Naive thymus-derived CD4-positive, alpha-beta T cell (primary cell): ENCODE results near the gene PRPF6. TPM values are rescaled to one million over a fixed set of nuclear protein-coding genes. Genes with fewer than 3 reads are reported as not detected.
A peak's percentile ranks its signal among the peaks of the same experiment; 100 is the strongest.

Source experiments
- ATAC-seq: fragments of 150-1000 bp; cut with Tn5 transposase; 2 replicates; pipeline ENCODE4 v1.10.0; 2021; ENCODE audit warnings: mild to moderate bottlenecking, moderate library complexity
- CTCF ChIA-PET: fragments of 350-600 bp; sonication (Branson Sonifier 250); formaldehyde crosslinking; loops from one replicate; lab custom pipeline; 2021; ENCODE audit warnings: antibody characterized with exemption; lab: Charles Lee
- POLR2A ChIA-PET: fragments of 350-600 bp; sonication (Branson Sonifier 250); formaldehyde crosslinking; loops from one replicate; lab custom pipeline; 2021; ENCODE audit warnings: antibody characterized with exemption, inconsistent platforms; lab: Charles Lee
- DNase-seq, 9 donors: peaks; one replicate each; pipeline versions ENCODE4 v3.0.0 to v3.0.0-alpha.2; 2020 to 2022; ENCODE audit warnings: mixed read lengths in 1 of 9
- H3K27ac ChIP-seq: one replicate; pipeline ENCODE4 v1.7.0; 2013; ENCODE audit warnings: mild to moderate bottlenecking, low read depth, low read length, moderate library complexity
- H3K27me3 ChIP-seq, 2 donors: one replicate each; pipeline ENCODE4 v1.7.0; 2013; ENCODE audit warnings: low read length in 2 of 2, mild to moderate bottlenecking in 2 of 2, moderate library complexity in 2 of 2; ENCODE audit not compliant: control insufficient read depth in 2 of 2, insufficient read depth in 2 of 2
- H3K36me3 ChIP-seq, 3 experiments: 1 replicate in 2 of 3; 2 replicates in 1 of 3; pipeline ENCODE4 v1.7.0; 2013; ENCODE audit warnings: low read length in 3 of 3, mild to moderate bottlenecking in 3 of 3, moderate library complexity in 1 of 3; ENCODE audit not compliant: insufficient read depth in 3 of 3, control insufficient read depth in 2 of 3
- H3K4me1 ChIP-seq, 2 donors: one replicate each; pipeline ENCODE4 v1.7.0; 2013; ENCODE audit warnings: low read length in 2 of 2, mild to moderate bottlenecking in 2 of 2, moderate library complexity in 1 of 2; ENCODE audit not compliant: control insufficient read depth in 2 of 2, insufficient read depth in 2 of 2
- H3K4me3 ChIP-seq: 2 replicates; pipeline ENCODE4 v1.7.0; 2013; ENCODE audit warnings: mild to moderate bottlenecking, low read length
- H3K9me3 ChIP-seq, 3 experiments: 1 replicate in 2 of 3; 2 replicates in 1 of 3; pipeline ENCODE4 v1.7.0; 2013; ENCODE audit warnings: low read length in 3 of 3; ENCODE audit not compliant: control insufficient read depth in 2 of 3
- H3K27ac Mint-ChIP-seq, 9 donors: one replicate each; pipeline ENCODE4 v1.8.0; 2020 to 2022; ENCODE audit warnings: mixed read lengths in 9 of 9, mild to moderate bottlenecking in 8 of 9, moderate library complexity in 5 of 9, inconsistent platforms in 2 of 9
- H3K27me3 Mint-ChIP-seq, 5 donors: one replicate each; pipeline ENCODE4 v1.8.0; 2021 to 2022; ENCODE audit warnings: mixed read lengths in 5 of 5, mild to moderate bottlenecking in 1 of 5
- H3K36me3 Mint-ChIP-seq, 5 donors: one replicate each; pipeline ENCODE4 v1.8.0; 2020 to 2022; ENCODE audit warnings: mixed read lengths in 5 of 5, mild to moderate bottlenecking in 3 of 5, inconsistent platforms in 1 of 5
- H3K4me1 Mint-ChIP-seq, 7 donors: one replicate each; pipeline ENCODE4 v1.8.0; 2020 to 2022; ENCODE audit warnings: mixed read lengths in 7 of 7, mild to moderate bottlenecking in 3 of 7, inconsistent platforms in 1 of 7
- H3K4me3 Mint-ChIP-seq, 10 donors: one replicate each; pipeline ENCODE4 v1.8.0; 2020 to 2022; ENCODE audit warnings: mild to moderate bottlenecking in 10 of 10, mixed read lengths in 10 of 10, moderate library complexity in 6 of 10, inconsistent platforms in 2 of 10
- H3K9me3 Mint-ChIP-seq, 11 donors: one replicate each; pipeline ENCODE4 v1.8.0; 2020 to 2022; ENCODE audit warnings: mixed read lengths in 11 of 11, mild to moderate bottlenecking in 4 of 11, inconsistent platforms in 1 of 11, moderate library complexity in 1 of 11
- intact Hi-C, 2 donors: fragments of 100-400 bp; cut with micrococcal nuclease; formaldehyde crosslinking; loops; one replicate each; pipeline ENCODE4 v1.15.1; 2023
- polyA plus RNA-seq, 2 donors: library from polyadenylated mRNA; unstranded; fragments of 300-500 nt; fragmentation: Illumina TruSeq; gene quantifications; one replicate each; pipeline ENCODE4 v1.2.3, GENCODE V29; 2021
- total RNA-seq, 6 experiments: library from RNA in 5 of 6; stranded (reverse) in 5 of 6; gene quantifications; 1 replicate in 5 of 6; 2 replicates in 1 of 6; pipeline ENCODE4 v1.2.3 and lab custom pipeline; 2021 to 2026

The PRPF6 gene
- total and polyA plus RNA-seq, 7 experiments from 2014 or later: 71.2 to 127 (median 86.9) TPM

DNA sequence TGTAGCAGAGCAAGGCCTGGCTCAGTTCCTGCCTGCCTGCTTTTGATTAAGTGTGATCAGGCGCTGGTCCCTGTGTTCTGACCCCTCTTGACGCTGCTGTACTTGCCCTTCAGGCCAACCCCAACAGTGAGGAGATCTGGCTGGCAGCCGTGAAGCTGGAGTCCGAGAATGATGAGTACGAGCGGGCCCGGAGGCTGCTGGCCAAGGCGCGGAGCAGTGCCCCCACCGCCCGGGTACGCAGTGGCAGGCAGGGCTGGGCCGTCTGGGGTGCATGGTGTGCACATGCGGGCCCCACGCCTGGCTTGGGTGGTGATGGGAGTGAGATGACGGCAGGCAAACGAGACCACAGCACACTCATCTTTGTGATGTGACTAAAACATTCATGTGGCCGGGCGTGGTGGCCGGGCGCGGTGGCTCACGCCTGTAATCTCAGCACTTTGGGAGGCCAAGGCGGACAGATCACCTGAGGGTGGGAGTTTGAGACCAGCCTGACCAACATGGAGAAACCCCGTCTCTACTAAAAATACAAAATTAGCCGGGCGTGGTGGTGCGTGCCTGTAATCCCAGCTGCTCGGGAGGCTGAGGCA, 45.0 kb downstream of the PRPF6 start:
- ChIA-PET POLR2A (interaction anchor here (1.0 kb wide), 1 partner anchor 13 kb away, joined by 3 read pairs; no protein-coding TSS in a partner anchor), CTCF (no interaction called here)
- no peaks in the 10 kb centered on the region for H3K4me1 ChIP-seq
- Mint-ChIP-seq H3K4me3 (peak overlapping the region in 1 of 10 donors; percentile 21), H3K9me3 (no peaks in the 10 kb centered on the region), H3K27me3 (no peaks in the 10 kb centered on the region), H3K36me3 (peaks cover 0 to 75% (median 29%) of the 10 kb centered on the region in 5 donors), H3K27ac (no peak overlapping the region), H3K4me1 (peaks cover 0 to 9% (median 0%) of the 10 kb centered on the region in 7 donors)
- no peak for DNase-seq
- H3K36me3 ChIP-seq: peaks cover 62 to 100% (median 68%) of the 10 kb centered on the region in 3 experiments
- no peak overlapping the region for H3K4me3 ChIP-seq
- intact Hi-C loops: no loop called here
- H3K27ac ChIP-seq: no peak overlapping the region
- H3K27me3 ChIP-seq: no peaks in the 10 kb centered on the region
- no peaks in the 10 kb centered on the region for H3K9me3 ChIP-seq
- ATAC-seq: no peak

DNA sequence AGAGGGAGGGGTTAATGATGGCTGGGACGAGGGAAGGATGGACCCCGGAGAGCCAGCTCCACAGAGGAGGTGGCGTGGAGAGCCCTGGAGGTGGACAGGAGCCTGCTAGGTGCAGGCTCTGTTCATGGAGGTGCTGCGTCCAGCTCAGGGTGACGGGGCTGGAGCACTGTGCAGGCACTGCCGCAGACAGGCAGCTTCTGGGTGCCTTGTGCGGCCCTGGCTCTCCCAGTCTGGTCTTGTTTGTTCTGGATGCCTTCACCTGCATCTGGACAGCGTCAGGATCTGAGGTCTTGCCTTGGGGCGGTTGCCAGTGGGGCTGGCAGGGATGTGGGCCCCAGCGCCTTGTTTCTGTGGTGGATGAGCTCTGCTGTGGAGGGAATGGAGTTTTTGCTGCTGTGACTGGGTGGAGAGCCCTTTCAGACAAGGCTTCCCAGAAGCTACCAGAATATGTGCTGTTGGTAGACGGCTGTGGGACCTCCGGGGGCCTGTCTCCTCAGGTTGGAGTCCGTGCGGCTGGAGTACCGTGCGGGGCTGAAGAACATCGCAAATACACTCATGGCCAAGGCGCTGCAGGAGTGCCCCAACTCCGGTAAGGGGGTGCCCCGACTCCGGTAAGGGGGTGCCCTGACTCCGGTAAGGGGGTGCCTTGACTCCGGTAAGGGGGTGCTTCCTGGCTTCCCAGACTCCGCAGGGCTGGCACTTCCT, 47.2 kb downstream of the PRPF6 start:
- peaks cover 0 to 5% (median 0%) of the 10 kb centered on the region in 7 donors for H3K4me1 Mint-ChIP-seq
- intact Hi-C loops: no loop called here
- H3K27me3 Mint-ChIP-seq: no peaks in the 10 kb centered on the region
- H3K9me3 Mint-ChIP-seq: no peaks in the 10 kb centered on the region
- peaks cover 55 to 98% (median 70%) of the 10 kb centered on the region in 3 experiments for H3K36me3 ChIP-seq
- no peaks in the 10 kb centered on the region for H3K4me1 ChIP-seq
- H3K9me3 ChIP-seq: no peaks in the 10 kb centered on the region
- no peak overlapping the region for H3K4me3 ChIP-seq
- POLR2A ChIA-PET: interaction anchor here (1.0 to 2.1 kb wide), 2 partner anchors 8 to 85 kb away, joined by 3 to 6 read pairs; no protein-coding TSS in a partner anchor
- H3K4me3 Mint-ChIP-seq: no peak overlapping the region
- no peak for ATAC-seq
- H3K27ac Mint-ChIP-seq: peak overlapping the region in 1 of 9 donors; percentile 55
- no peak overlapping the region for H3K27ac ChIP-seq
- CTCF ChIA-PET: interaction anchor here (1.0 kb wide), 1 partner anchor 10 kb away, joined by 3 read pairs; no protein-coding TSS in a partner anchor
- H3K36me3 Mint-ChIP-seq: peaks cover 0 to 59% (median 15%) of the 10 kb centered on the region in 5 donors
- no peak for DNase-seq
- H3K27me3 ChIP-seq: no peaks in the 10 kb centered on the region

DNA sequence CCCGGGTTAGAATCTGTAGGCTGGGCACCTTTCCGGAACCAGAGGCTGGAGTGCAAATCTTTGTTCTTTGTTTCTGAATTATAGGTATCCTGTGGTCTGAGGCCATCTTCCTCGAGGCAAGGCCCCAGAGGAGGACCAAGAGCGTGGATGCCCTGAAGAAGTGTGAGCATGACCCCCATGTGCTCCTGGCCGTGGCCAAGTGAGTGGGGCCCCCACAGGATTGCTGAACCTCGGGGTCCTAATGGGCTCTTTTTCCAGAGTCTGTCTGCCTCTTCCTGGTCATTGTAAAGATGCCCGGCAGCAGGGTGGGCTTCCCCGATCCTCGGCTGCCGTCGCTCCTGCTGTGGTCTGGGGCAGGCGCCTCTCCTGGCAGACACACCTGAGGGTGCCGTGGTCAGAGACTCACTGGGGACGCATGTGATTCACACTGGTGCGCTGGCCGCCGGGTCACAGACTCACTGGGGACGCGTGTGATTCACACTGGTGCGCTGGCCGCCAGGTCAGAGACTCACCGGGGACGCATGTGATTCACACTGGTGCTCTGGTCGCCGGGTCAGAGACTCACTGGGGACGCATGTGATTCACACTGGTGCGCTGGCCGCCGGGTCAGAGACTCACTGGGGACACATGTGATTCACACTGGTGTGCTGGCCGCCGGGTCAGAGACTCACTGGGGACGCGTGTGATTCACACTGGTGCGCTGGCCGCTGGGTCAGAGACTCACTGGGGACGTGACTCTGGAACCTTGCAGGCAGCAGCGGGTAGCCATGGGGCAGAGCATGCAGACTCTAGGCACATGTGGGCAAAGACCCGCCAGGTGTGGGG, 48.6 kb downstream of the PRPF6 start:
- Histone ChIP-seq H3K27ac (no peak overlapping the region), H3K4me1 (peaks cover 0 to 5% of the 10 kb centered on the region in 2 donors), H3K9me3 (no peaks in the 10 kb centered on the region), H3K27me3 (no peaks in the 10 kb centered on the region), H3K36me3 (peaks cover 48 to 97% (median 58%) of the 10 kb centered on the region in 3 experiments), H3K4me3 (no peak overlapping the region)
- POLR2A ChIA-PET: no interaction called here
- H3K4me1 Mint-ChIP-seq: peaks cover 0 to 11% (median 3%) of the 10 kb centered on the region in 7 donors
- no peak overlapping the region for H3K27ac Mint-ChIP-seq
- H3K4me3 Mint-ChIP-seq: no peak overlapping the region
- ATAC-seq (no peak), DNase-seq (no peak)
- peaks cover 0 to 53% (median 15%) of the 10 kb centered on the region in 5 donors for H3K36me3 Mint-ChIP-seq
- H3K27me3 Mint-ChIP-seq: no peaks in the 10 kb centered on the region
- CTCF ChIA-PET: no interaction called here
- H3K9me3 Mint-ChIP-seq: no peaks in the 10 kb centered on the region
- intact Hi-C loops: no loop called here

DNA sequence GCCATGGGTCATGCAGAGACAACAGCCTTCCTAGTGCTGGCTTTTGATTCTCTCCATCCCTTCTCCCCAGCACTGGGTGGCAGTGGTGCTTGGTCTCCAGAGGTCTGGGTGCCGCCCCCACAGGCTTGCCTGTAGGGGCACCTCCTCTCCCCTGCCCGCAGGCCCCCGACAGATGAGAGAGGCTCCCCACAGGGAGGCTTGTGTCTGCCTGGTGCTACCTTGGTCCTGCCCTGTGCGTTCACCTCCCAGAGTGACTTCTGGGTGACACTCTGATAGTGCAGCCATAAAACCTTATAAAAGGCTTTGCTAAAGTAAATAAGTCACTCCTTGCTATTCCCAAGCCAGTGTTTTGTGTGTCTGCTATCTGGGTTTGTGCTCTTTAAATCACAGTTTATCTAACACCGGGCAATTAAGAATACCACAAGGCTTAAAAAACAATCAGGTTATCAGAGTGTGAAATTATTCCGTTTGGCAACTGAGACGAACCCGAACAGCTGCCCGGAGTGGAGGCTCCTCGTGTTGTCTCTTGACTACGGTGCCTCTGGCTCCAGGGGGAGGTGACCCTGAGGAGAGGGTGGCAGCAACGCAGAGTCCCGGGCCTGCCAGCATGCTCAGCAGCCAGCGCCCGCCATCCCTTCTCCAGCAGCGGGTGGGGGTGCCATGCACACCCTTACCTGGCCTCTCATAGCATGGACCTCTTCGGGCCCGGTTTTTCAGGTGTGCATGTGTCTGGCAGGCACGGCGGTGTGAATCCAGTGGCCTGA, 49.6 kb downstream of the PRPF6 start:
- POLR2A ChIA-PET: no interaction called here
- CTCF ChIA-PET: no interaction called here
- H3K27me3 Mint-ChIP-seq: no peaks in the 10 kb centered on the region
- H3K4me3 ChIP-seq: no peak overlapping the region
- H3K36me3 Mint-ChIP-seq: peaks cover 0 to 48% (median 15%) of the 10 kb centered on the region in 5 donors
- H3K4me1 Mint-ChIP-seq: peaks cover 4 to 21% (median 6%) of the 10 kb centered on the region in 7 donors
- ATAC-seq: no peak
- DNase-seq: no peak
- H3K27me3 ChIP-seq: no peaks in the 10 kb centered on the region
- H3K4me3 Mint-ChIP-seq: no peak overlapping the region
- peak overlapping the region in 1 of 9 donors; percentile 23 for H3K27ac Mint-ChIP-seq
- H3K36me3 ChIP-seq: peaks cover 40 to 96% (median 49%) of the 10 kb centered on the region in 3 experiments
- H3K4me1 ChIP-seq: peaks cover 0 to 16% of the 10 kb centered on the region in 2 donors
- H3K9me3 ChIP-seq: no peaks in the 10 kb centered on the region
- no peaks in the 10 kb centered on the region for H3K9me3 Mint-ChIP-seq
- intact Hi-C loops: no loop called here
- peak overlapping the region; percentile 7 for H3K27ac ChIP-seq

DNA sequence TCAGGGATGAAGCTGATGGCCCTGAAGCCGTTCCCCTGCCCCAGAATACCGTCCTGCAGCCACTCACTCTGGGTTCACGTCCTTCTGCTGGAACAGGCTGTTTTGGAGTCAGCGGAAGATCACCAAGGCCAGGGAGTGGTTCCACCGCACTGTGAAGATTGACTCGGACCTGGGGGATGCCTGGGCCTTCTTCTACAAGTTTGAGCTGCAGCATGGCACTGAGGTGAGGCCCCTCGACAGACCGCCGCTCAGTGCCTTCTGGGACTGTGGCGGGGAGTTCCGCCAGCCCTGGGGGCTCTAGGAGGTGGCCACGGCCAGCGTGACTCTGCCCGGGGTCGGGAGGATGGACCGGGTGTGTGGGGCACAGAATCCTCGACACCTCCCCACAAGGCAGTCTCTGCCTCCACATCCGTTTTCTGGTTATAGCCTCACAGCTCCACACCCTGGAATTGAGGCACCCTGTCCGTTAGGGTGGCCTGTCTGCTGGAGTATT, 50.9 kb downstream of the PRPF6 start:
- H3K4me1 Mint-ChIP-seq: peaks cover 4 to 30% (median 5%) of the 10 kb centered on the region in 7 donors
- H3K27me3 ChIP-seq: no peaks in the 10 kb centered on the region
- peaks cover 0 to 41% (median 13%) of the 10 kb centered on the region in 5 donors for H3K36me3 Mint-ChIP-seq
- no peaks in the 10 kb centered on the region for H3K9me3 Mint-ChIP-seq
- no peaks in the 10 kb centered on the region for H3K27me3 Mint-ChIP-seq
- DNase-seq: no peak
- CTCF ChIA-PET: interaction anchor here (0.7 kb wide), 1 partner anchor 88 kb away, joined by 3 read pairs; no protein-coding TSS in a partner anchor
- H3K27ac Mint-ChIP-seq: no peak overlapping the region
- peaks cover 30 to 83% (median 40%) of the 10 kb centered on the region in 3 experiments for H3K36me3 ChIP-seq
- H3K9me3 ChIP-seq: no peaks in the 10 kb centered on the region
- POLR2A ChIA-PET: interaction anchor here (0.7 kb wide), 1 partner anchor 39 kb away, joined by 6 read pairs; no protein-coding TSS in a partner anchor
- H3K4me1 ChIP-seq: peaks cover 4 to 29% of the 10 kb centered on the region in 2 donors
- no peak for ATAC-seq
- no peak overlapping the region for H3K4me3 Mint-ChIP-seq
- no peak overlapping the region for H3K4me3 ChIP-seq
- no peak overlapping the region for H3K27ac ChIP-seq
- intact Hi-C loops: no loop called here
